Uterus (tissue), 4 donors: ENCODE data around the gene PLEKHG3. TPM values are rescaled to one million over a fixed set of nuclear protein-coding genes. Genes with fewer than 3 reads are reported as not detected.

Experiments
- DNase-seq, 2 donors: peaks; one replicate each; pipeline ENCODE4 v3.0.0-alpha.2; 2019 to 2020
- H3K27ac ChIP-seq, 2 donors: fragments of 200-600 bp; sonication (generic); 1 replicate in 1 of 2; 2 replicates in 1 of 2; pipeline ENCODE4 v1.5.1; 2016 to 2018
- H3K27me3 ChIP-seq, 2 donors: fragments of 200-600 bp; sonication (generic); one replicate each; pipeline ENCODE4 v1.5.1; 2018 to 2019; ENCODE audit warnings: control low read depth in 1 of 2
- H3K36me3 ChIP-seq, 2 donors: fragments of 200-600 bp; sonication (generic); one replicate each; pipeline ENCODE4 v1.5.1; 2019; ENCODE audit warnings: control low read depth in 1 of 2
- H3K4me1 ChIP-seq, 2 donors: fragments of 200-600 bp; sonication (generic); one replicate each; pipeline ENCODE4 v1.5.1; 2018 to 2019; ENCODE audit warnings: control low read depth in 1 of 2
- H3K4me3 ChIP-seq, 2 donors: fragments of 200-600 bp; sonication (generic); 1 replicate in 1 of 2; 2 replicates in 1 of 2; pipeline ENCODE4 v1.5.1; 2018 to 2019; ENCODE audit warnings: mild to moderate bottlenecking in 1 of 2
- H3K9me3 ChIP-seq, 2 donors: fragments of 200-600 bp; sonication (generic); one replicate each; pipeline ENCODE4 v1.5.1; 2019; ENCODE audit warnings: control low read depth in 1 of 2
- CTCF ChIP-seq, 4 experiments: fragments of 200-600 bp in 2 of 4; fragments of 450-650 bp in 2 of 4; sonication (generic) in 2 of 4; IDR thresholded peaks; one replicate each; pipeline ENCODE4 v1.5.1; 2016 to 2019; ENCODE audit warnings: antibody characterized with exemption in 4 of 4, mild to moderate bottlenecking in 2 of 4, moderate library complexity in 1 of 4
- POLR2A ChIP-seq, 2 donors: fragments of 450-650 bp; IDR thresholded peaks; one replicate each; pipeline ENCODE4 v1.6.1; 2016; ENCODE audit warnings: antibody characterized with exemption in 2 of 2, mild to moderate bottlenecking in 1 of 2, moderate library complexity in 1 of 2
- intact Hi-C: fragments of 100-400 bp; cut with DNase I; formaldehyde crosslinking; loops from one replicate; pipeline ENCODE4 v1.15.1; 2023; ENCODE audit warnings: low total_unique reads
- total RNA-seq, 4 donors: library from RNA; depleted of rRNA in 3 of 4; stranded (reverse); fragments of >200 nt in 3 of 4; gene quantifications; one replicate each; pipeline versions ENCODE4 v1.1.0 to v1.2.4, GENCODE V29; 2014 to 2023
- donor health status: DM: yes; HTN: yes; CAD: no.

PLEKHG3 gene
- total RNA-seq, 4 donors from 2014 or later = 40.5 to 178 (median 59.7) TPM

- Histone ChIP-seq H3K36me3 (no peaks in the 10 kb centered on the region), H3K27ac (no peak overlapping the region), H3K4me3 (no peak overlapping the region), H3K27me3 (no peaks in the 10 kb centered on the region), H3K9me3 (no peaks in the 10 kb centered on the region), H3K4me1 (peaks cover under 1 to 19% of the 10 kb centered on the region in 2 donors)
- DNase-seq = no peak
- intact Hi-C loops = no loop called here
- TF ChIP-seq CTCF (IDR thresholded peaks at IDR 0.05) = no peak
- TF ChIP-seq POLR2A (IDR thresholded peaks at IDR 0.05) = no peak
Measured at GRCh38 chr14:64755781-64756221, 51.6 kb downstream of the PLEKHG3 start.

GRCh38 chr14:64756712-64757111 lies 52.5 kb downstream of the PLEKHG3 start:
- intact Hi-C loops = no loop called here
- Histone ChIP-seq H3K27ac (peak overlapping the region in 1 of 2 donors; percentile 85), H3K27me3 (no peaks in the 10 kb centered on the region), H3K9me3 (no peaks in the 10 kb centered on the region), H3K4me3 (no peak overlapping the region), H3K36me3 (no peaks in the 10 kb centered on the region), H3K4me1 (peaks cover 10 to 27% of the 10 kb centered on the region in 2 donors)
- TF ChIP-seq POLR2A (IDR thresholded peaks at IDR 0.05) (no peak), CTCF (IDR thresholded peaks at IDR 0.05) (no peak)
- no peak for DNase-seq

- DNase-seq = no peak
- intact Hi-C loops = no loop called here
- peak overlapping the region; percentile 78 to 85 for H3K27ac ChIP-seq
Measured at GRCh38 chr14:64757601-64758000, 53.4 kb downstream of the PLEKHG3 start.

GRCh38 chr14:64758025-64758521 lies 53.8 kb downstream of the PLEKHG3 start:
- intact Hi-C loops = no loop called here
- Histone ChIP-seq H3K4me1 (peaks cover 13 to 38% of the 10 kb centered on the region in 2 donors), H3K27ac (peak overlapping the region; percentile 78 to 85), H3K9me3 (no peaks in the 10 kb centered on the region), H3K27me3 (no peaks in the 10 kb centered on the region), H3K4me3 (no peak overlapping the region), H3K36me3 (no peaks in the 10 kb centered on the region)
- peak; percentile 58 to 65 for DNase-seq
- TF ChIP-seq CTCF (IDR thresholded peaks at IDR 0.05) = no peak
- no peak for TF ChIP-seq POLR2A (IDR thresholded peaks at IDR 0.05)

More at GRCh38 chr14:64757601-64758000, 53.4 kb downstream of the PLEKHG3 start:
- Histone ChIP-seq H3K4me1 (peaks cover 13 to 35% of the 10 kb centered on the region in 2 donors), H3K27me3 (no peaks in the 10 kb centered on the region), H3K4me3 (no peak overlapping the region), H3K36me3 (no peaks in the 10 kb centered on the region), H3K9me3 (no peaks in the 10 kb centered on the region)
- TF ChIP-seq CTCF (IDR thresholded peaks at IDR 0.05) (no peak), POLR2A (IDR thresholded peaks at IDR 0.05) (no peak)

- TF ChIP-seq CTCF (IDR thresholded peaks at IDR 0.05) = no peak
- no peak for TF ChIP-seq POLR2A (IDR thresholded peaks at IDR 0.05)
- Histone ChIP-seq H3K27ac (peak overlapping the region; percentile 78 to 85), H3K27me3 (no peaks in the 10 kb centered on the region), H3K9me3 (no peaks in the 10 kb centered on the region), H3K4me3 (no peak overlapping the region), H3K36me3 (no peaks in the 10 kb centered on the region), H3K4me1 (peaks cover 13 to 38% of the 10 kb centered on the region in 2 donors)
- intact Hi-C loops = no loop called here
- DNase-seq = peak; percentile 77 to 83
Measured at GRCh38 chr14:64758691-64759554, 54.7 kb downstream of the PLEKHG3 start.
